SU-DHL-6 (cell line): Measurements from ENCODE around the gene ARL6IP5.

ENCODE experiments used
- H2AFZ ChIP-seq: fragments of 200-600 bp; sonication (generic); 2 replicates; pipeline ENCODE4 v1.6.1; 2014; ENCODE audit warnings: low read depth, mild to moderate bottlenecking, moderate library complexity, mixed read lengths, antibody characterized with exemption, low read length; ENCODE audit not compliant: severe bottlenecking
- H3F3A ChIP-seq: fragments of 200-600 bp; shearing (Covaris generic); 2 replicates; pipeline ENCODE4 v1.6.0; 2016; ENCODE audit warnings: antibody characterized with exemption, mild to moderate bottlenecking; ENCODE audit not compliant: insufficient read depth
- H3K27ac ChIP-seq: fragments of 200-600 bp; sonication (generic); 2 replicates; pipeline ENCODE4 v1.5.1; 2016; ENCODE audit warnings: low read depth, mild to moderate bottlenecking, low read length, moderate library complexity, mixed read lengths
- H3K27me3 ChIP-seq: fragments of 200-600 bp; sonication (generic), shearing (Covaris generic); 2 replicates; pipeline ENCODE4 v1.6.0; 2014; ENCODE audit warnings: mild to moderate bottlenecking, low read length
- H3K36me3 ChIP-seq: fragments of 200-600 bp; sonication (generic); 2 replicates; pipeline ENCODE4 v1.6.1; 2014; ENCODE audit warnings: mild to moderate bottlenecking, low read length, mixed read lengths
- H3K4me2 ChIP-seq: fragments of 300-600, 200-600 bp; shearing (Covaris generic), sonication (generic); 2 replicates; pipeline ENCODE4 v1.6.0; 2014; ENCODE audit warnings: low read length, low read depth, mild to moderate bottlenecking; ENCODE audit not compliant: poor library complexity, severe bottlenecking
- H3K4me3 ChIP-seq: fragments of 200-600 bp; sonication (generic); 2 replicates; pipeline ENCODE4 v1.5.1; 2014; ENCODE audit warnings: antibody characterized with exemption, low read length, mild to moderate bottlenecking, mixed read lengths; ENCODE audit not compliant: insufficient read depth, poor library complexity, severe bottlenecking
- H3K79me2 ChIP-seq: fragments of 200-600 bp; sonication (generic); 2 replicates; pipeline ENCODE4 v1.6.1; 2014; ENCODE audit warnings: mild to moderate bottlenecking, low read length, moderate library complexity; ENCODE audit not compliant: insufficient read depth
- H3K9ac ChIP-seq: fragments of 200-600 bp; sonication (generic); 2 replicates; pipeline ENCODE4 v1.7.0; 2014; ENCODE audit warnings: mild to moderate bottlenecking, low read length
- H3K9me2 ChIP-seq: fragments of 200-600 bp; sonication (generic); replicated peaks from 2 replicates; pipeline ENCODE4 v1.6.1; 2014; ENCODE audit warnings: low read length; ENCODE audit not compliant: insufficient read depth
- H3K9me3 ChIP-seq: fragments of 200-600 bp; sonication (generic); 2 replicates; pipeline ENCODE4 v1.6.1; 2014; ENCODE audit warnings: low read length, mixed read lengths; ENCODE audit not compliant: insufficient read depth
- H4K20me1 ChIP-seq: fragments of 200-600 bp; sonication (generic); 2 replicates; pipeline ENCODE4 v1.6.1; 2014; ENCODE audit warnings: low read depth, mild to moderate bottlenecking, antibody characterized with exemption, low read length, moderate library complexity, mixed read lengths
- EZH2phosphoT487 ChIP-seq: fragments of 200-600 bp; sonication (generic), shearing (Covaris generic); conservative IDR thresholded peaks from 2 replicates; pipeline ENCODE4 v1.6.1; 2018; ENCODE audit warnings: mild to moderate bottlenecking, antibody characterized with exemption, low read length, moderate library complexity, mixed read lengths
- TF ChIP-seq, protein P1 (sequence below): fragments of 200-600 bp; sonication (generic); IDR thresholded peaks from one replicate; pipeline ENCODE4 v1.5.1; 2017; ENCODE audit warnings: antibody characterized with exemption, mild to moderate bottlenecking, low read length, moderate library complexity; ENCODE audit not compliant: insufficient read depth, poor library complexity, severe bottlenecking

The ARL6IP5 gene

DNA sequence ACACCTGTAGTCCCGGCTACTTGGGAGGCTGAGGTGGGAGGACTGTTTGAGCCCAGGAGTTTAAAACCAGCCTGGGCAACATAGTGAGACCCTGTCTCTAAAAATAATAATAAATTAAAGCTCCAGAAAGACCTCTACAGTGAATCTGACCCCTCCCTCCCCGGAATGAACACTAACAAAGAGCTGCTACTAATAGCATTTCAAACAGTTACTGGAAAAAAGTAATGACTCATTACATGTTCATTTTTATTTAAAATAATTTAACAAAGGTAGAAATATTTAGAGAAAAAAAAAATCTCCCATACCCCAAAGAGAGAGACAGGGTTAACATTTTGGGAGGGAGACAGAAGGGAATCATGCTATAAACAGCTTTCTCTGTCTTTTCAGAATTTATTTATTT is 2.4 kb upstream of the ARL6IP5 start:
- peak overlapping the region; percentile 29 for H3K4me3 ChIP-seq
- H3K9me3 ChIP-seq = no peaks in the 10 kb centered on the region
- peaks cover 46% of the 10 kb centered on the region for H3K79me2 ChIP-seq
- no peaks in the 10 kb centered on the region; the same call in 1 of the 2 replicates for H3K36me3 ChIP-seq
- H3F3A ChIP-seq = peaks cover 40% of the 10 kb centered on the region
- H3K27ac ChIP-seq = peak overlapping the region; percentile 92
- H3K4me2 ChIP-seq = peak overlapping the region; percentile 80
- H3K9me2 ChIP-seq = no peaks in the 10 kb centered on the region
- no peaks in the 10 kb centered on the region for H4K20me1 ChIP-seq
- no peaks in the 10 kb centered on the region for H3K27me3 ChIP-seq
- H2AFZ ChIP-seq = peak overlapping the region; percentile 88
- H3K9ac ChIP-seq = peak overlapping the region; percentile 71
- TF ChIP-seq EZH2phosphoT487 = no peak
- TF ChIP-seq, protein P1, sequence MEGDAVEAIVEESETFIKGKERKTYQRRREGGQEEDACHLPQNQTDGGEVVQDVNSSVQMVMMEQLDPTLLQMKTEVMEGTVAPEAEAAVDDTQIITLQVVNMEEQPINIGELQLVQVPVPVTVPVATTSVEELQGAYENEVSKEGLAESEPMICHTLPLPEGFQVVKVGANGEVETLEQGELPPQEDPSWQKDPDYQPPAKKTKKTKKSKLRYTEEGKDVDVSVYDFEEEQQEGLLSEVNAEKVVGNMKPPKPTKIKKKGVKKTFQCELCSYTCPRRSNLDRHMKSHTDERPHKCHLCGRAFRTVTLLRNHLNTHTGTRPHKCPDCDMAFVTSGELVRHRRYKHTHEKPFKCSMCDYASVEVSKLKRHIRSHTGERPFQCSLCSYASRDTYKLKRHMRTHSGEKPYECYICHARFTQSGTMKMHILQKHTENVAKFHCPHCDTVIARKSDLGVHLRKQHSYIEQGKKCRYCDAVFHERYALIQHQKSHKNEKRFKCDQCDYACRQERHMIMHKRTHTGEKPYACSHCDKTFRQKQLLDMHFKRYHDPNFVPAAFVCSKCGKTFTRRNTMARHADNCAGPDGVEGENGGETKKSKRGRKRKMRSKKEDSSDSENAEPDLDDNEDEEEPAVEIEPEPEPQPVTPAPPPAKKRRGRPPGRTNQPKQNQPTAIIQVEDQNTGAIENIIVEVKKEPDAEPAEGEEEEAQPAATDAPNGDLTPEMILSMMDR = no peak

DNA sequence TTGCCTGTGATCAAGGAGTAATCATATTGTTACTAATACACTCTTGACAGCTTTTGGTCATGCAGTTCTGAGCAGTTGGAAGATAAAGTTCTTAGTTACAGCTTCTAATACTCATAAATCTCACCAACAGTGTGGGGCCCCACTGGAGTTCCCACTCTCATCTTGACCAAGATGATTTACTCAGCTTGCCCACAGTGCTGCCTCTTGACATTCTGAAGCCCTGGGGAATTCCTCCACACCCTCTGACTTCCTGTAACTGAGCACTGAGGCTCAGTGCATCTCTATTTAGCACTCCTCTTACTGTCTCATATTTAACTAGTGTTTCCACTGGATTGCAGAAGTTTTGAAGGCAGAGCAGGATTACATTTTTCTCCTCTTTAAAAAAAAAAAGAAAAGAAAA is 1.9 kb upstream of the ARL6IP5 start:
- TF ChIP-seq, protein P1 = no peak
- TF ChIP-seq EZH2phosphoT487 = no peak
- H3K9me2 ChIP-seq = no peaks in the 10 kb centered on the region
- H3K4me3 ChIP-seq = peak overlapping the region; percentile 29
- peak overlapping the region; percentile 71 for H3K9ac ChIP-seq
- peak overlapping the region; percentile 88 for H2AFZ ChIP-seq
- H4K20me1 ChIP-seq = no peaks in the 10 kb centered on the region
- H3K27me3 ChIP-seq = no peaks in the 10 kb centered on the region
- peaks cover 40% of the 10 kb centered on the region for H3F3A ChIP-seq
- peak overlapping the region; percentile 80 for H3K4me2 ChIP-seq
- H3K36me3 ChIP-seq = no peaks in the 10 kb centered on the region
- H3K9me3 ChIP-seq = no peaks in the 10 kb centered on the region
- H3K79me2 ChIP-seq = peaks cover 42% of the 10 kb centered on the region
- H3K27ac ChIP-seq = peak overlapping the region; percentile 92

DNA sequence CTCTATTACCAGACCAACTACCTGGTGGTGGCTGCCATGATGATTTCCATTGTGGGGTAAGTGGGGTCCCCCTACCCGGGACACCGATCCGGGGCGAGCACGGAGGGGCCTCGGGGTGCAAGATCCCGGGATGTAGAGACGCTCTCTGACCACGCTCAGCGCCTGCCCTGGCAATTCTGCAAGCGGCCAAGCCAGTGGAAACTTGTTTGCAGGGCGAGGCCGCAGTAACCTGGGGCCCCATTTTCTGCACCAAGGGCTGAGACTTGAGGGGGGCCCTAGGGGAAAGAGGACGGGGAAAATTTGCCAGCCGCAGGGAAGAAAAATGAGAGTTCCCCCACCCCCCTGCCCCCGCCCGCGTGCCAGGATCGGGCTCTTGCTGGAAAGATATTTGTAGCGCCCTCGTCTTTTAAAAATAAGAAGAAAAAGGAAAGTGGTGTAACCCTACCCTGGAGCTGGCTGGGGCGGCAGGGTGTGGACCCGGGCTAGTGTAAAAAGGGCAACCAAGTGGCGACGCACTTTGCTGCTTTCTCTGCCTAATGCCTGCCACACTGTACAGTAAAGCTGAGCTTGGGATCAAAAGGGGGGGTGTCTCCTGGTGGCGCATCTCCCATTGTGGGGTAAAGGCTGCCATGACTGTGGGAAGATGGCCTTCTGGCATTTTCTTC is 563 bp downstream of the ARL6IP5 start:
- Histone ChIP-seq H4K20me1 (no peaks in the 10 kb centered on the region), H3K4me2 (peak overlapping the region; percentile 80), H3K9me3 (no peaks in the 10 kb centered on the region), H3K79me2 (peaks cover 42% of the 10 kb centered on the region), H3K9me2 (no peaks in the 10 kb centered on the region), H3K27ac (peak overlapping the region; percentile 56), H3K36me3 (no peaks in the 10 kb centered on the region), H3K9ac (peak overlapping the region; percentile 71), H3K27me3 (no peaks in the 10 kb centered on the region), H3F3A (peaks cover 40% of the 10 kb centered on the region), H2AFZ (peak overlapping the region; percentile 43), H3K4me3 (peak overlapping the region; percentile 81)
- no peak for TF ChIP-seq EZH2phosphoT487
- TF ChIP-seq, protein P1 = no peak
